HUDEP-2 (cell line): ENCODE data around the gene CACNB2.
"Not testable (repeated sequence)": the region's sequence is repeated elsewhere in the genome, so short reads cannot be mapped to it uniquely, and the experiment has no call there.

Experiments used
- DNase-seq, 76 experiments: peaks; one replicate each; lab custom pipeline; 2025; ENCODE audit not compliant: unreplicated experiment in 76 of 76; lab: John Stamatoyannopoulos, UW

CACNB2 gene

GRCh38 chr10:18196806-18197550 is 56.8 kb downstream of the CACNB2 start:
- no peak for DNase-seq

- DNase-seq: no peak
Measured at GRCh38 chr10:18197706-18198105, 57.5 kb downstream of the CACNB2 start.

- no peak for DNase-seq
Measured at GRCh38 chr10:18201877-18202276, 61.7 kb downstream of the CACNB2 start.

GRCh38 chr10:18202680-18203460 is 62.6 kb downstream of the CACNB2 start:
- DNase-seq: no peak

- no peak for DNase-seq
Measured at GRCh38 chr10:18203471-18203870, 63.2 kb downstream of the CACNB2 start.

GRCh38 chr10:18204039-18204835 is 64.0 kb downstream of the CACNB2 start:
- DNase-seq: no peak

GRCh38 chr10:18205098-18205834 is 65.0 kb downstream of the CACNB2 start:
- no peak for DNase-seq

- not testable (repeated sequence) for DNase-seq
Measured at GRCh38 chr10:18208186-18208585, 68.0 kb downstream of the CACNB2 start.

- DNase-seq: no peak
Measured at GRCh38 chr10:18209241-18209640, 69.0 kb downstream of the CACNB2 start.

GRCh38 chr10:18210711-18211110 is 70.5 kb downstream of the CACNB2 start:
- no peak for DNase-seq

- DNase-seq: no peak
Measured at GRCh38 chr10:18211862-18212261, 71.6 kb downstream of the CACNB2 start.

GRCh38 chr10:18213271-18213670 is 73.0 kb downstream of the CACNB2 start:
- no peak for DNase-seq

- peak in 12 of 76 experiments; percentile 1 to 22 (median 9) for DNase-seq
Measured at GRCh38 chr10:18214691-18215563, 74.7 kb downstream of the CACNB2 start.

GRCh38 chr10:18216482-18216881 is 76.3 kb downstream of the CACNB2 start:
- no peak for DNase-seq

- DNase-seq: no peak
Measured at GRCh38 chr10:18217577-18217976, 77.4 kb downstream of the CACNB2 start.

- no peak for DNase-seq
Measured at GRCh38 chr10:18219146-18219545, 78.9 kb downstream of the CACNB2 start.

- no peak for DNase-seq
Measured at GRCh38 chr10:18221123-18221522, 80.9 kb downstream of the CACNB2 start.

- no peak for DNase-seq
Measured at GRCh38 chr10:18221882-18222281, 81.7 kb downstream of the CACNB2 start.

GRCh38 chr10:18222866-18223265 is 82.6 kb downstream of the CACNB2 start:
- DNase-seq: no peak

- DNase-seq: no peak
Measured at GRCh38 chr10:18223898-18224297, 83.7 kb downstream of the CACNB2 start.
